CD4-positive, alpha-beta memory T cell (primary cell): ENCODE results near the gene PLD2. TPM values are rescaled to one million over a fixed set of nuclear protein-coding genes. Genes with fewer than 3 reads are reported as not detected.
"Not testable (repeated sequence)": the region's sequence is repeated elsewhere in the genome, so short reads cannot be mapped to it uniquely, and the experiment has no call there.

Experiments
- CTCF ChIA-PET: fragments of 350-600 bp; sonication (Branson Sonifier 250); formaldehyde crosslinking; loops from one replicate; lab custom pipeline; 2021; ENCODE audit warnings: inconsistent platforms; ENCODE audit not compliant: partially characterized antibody; lab: Charles Lee
- POLR2A ChIA-PET: fragments of 350-600 bp; sonication (Branson Sonifier 250); formaldehyde crosslinking; loops from one replicate; lab custom pipeline; 2021; ENCODE audit not compliant: partially characterized antibody; lab: Charles Lee
- DNase-seq, 5 donors: peaks; one replicate each; pipeline versions ENCODE4 v3.0.0 to v3.0.0-alpha.2; 2020 to 2022; ENCODE audit warnings: mixed read lengths in 1 of 5
- H3K27ac ChIP-seq: one replicate; pipeline ENCODE4 v1.7.0; 2013; ENCODE audit warnings: low read depth, low read length
- H3K27me3 ChIP-seq: 2 replicates; pipeline ENCODE4 v1.7.0; 2013; ENCODE audit warnings: mild to moderate bottlenecking, low read length, moderate library complexity; ENCODE audit not compliant: insufficient read depth
- H3K36me3 ChIP-seq: 2 replicates; pipeline ENCODE4 v1.7.0; 2013; ENCODE audit warnings: mild to moderate bottlenecking, low read length, moderate library complexity; ENCODE audit not compliant: insufficient read depth
- H3K4me1 ChIP-seq: 2 replicates; pipeline ENCODE4 v1.7.0; 2013; ENCODE audit warnings: mild to moderate bottlenecking, low read length, moderate library complexity; ENCODE audit not compliant: insufficient read depth
- H3K4me3 ChIP-seq, 2 donors: one replicate each; pipeline ENCODE4 v1.7.0; 2013; ENCODE audit warnings: low read length in 2 of 2, mild to moderate bottlenecking in 1 of 2
- H3K9me3 ChIP-seq, 2 donors: one replicate each; pipeline ENCODE4 v1.7.0; 2013; ENCODE audit warnings: low read length in 2 of 2, control low read depth in 1 of 2; ENCODE audit not compliant: control insufficient read depth in 1 of 2
- H3K27ac Mint-ChIP-seq, 7 donors: one replicate each; pipeline ENCODE4 v1.8.0; 2020 to 2021; ENCODE audit warnings: mixed read lengths in 7 of 7, mild to moderate bottlenecking in 6 of 7, inconsistent platforms in 3 of 7, moderate library complexity in 3 of 7
- H3K27me3 Mint-ChIP-seq, 2 donors: one replicate each; pipeline ENCODE4 v1.8.0; 2020 to 2021; ENCODE audit warnings: mixed read lengths in 2 of 2
- H3K36me3 Mint-ChIP-seq, 2 donors: one replicate each; pipeline ENCODE4 v1.8.0; 2020 to 2021; ENCODE audit warnings: mixed read lengths in 2 of 2, inconsistent platforms in 1 of 2, mild to moderate bottlenecking in 1 of 2
- H3K4me1 Mint-ChIP-seq, 4 donors: one replicate each; pipeline ENCODE4 v1.8.0; 2020 to 2021; ENCODE audit warnings: mixed read lengths in 4 of 4, mild to moderate bottlenecking in 1 of 4
- H3K4me3 Mint-ChIP-seq, 8 donors: one replicate each; pipeline ENCODE4 v1.8.0; 2020 to 2021; ENCODE audit warnings: mixed read lengths in 8 of 8, mild to moderate bottlenecking in 7 of 8, moderate library complexity in 6 of 8, inconsistent platforms in 3 of 8
- H3K9me3 Mint-ChIP-seq, 8 donors: one replicate each; pipeline ENCODE4 v1.8.0; 2020 to 2021; ENCODE audit warnings: mixed read lengths in 8 of 8, mild to moderate bottlenecking in 5 of 8, inconsistent platforms in 3 of 8, moderate library complexity in 1 of 8
- intact Hi-C: fragments of 100-400 bp; cut with micrococcal nuclease; formaldehyde crosslinking; loops from one replicate; pipeline ENCODE4 v1.15.1; 2023
- polyA plus RNA-seq, 2 donors: library from polyadenylated mRNA; unstranded; fragments of 300-500 nt; fragmentation: Illumina TruSeq; gene quantifications; one replicate each; pipeline ENCODE4 v1.2.3, GENCODE V29; 2021
- total RNA-seq, 2 experiments: library from RNA; stranded (reverse); gene quantifications; one replicate each; pipeline ENCODE4 v1.2.3, GENCODE V29; 2021

PLD2 gene
- total and polyA plus RNA-seq, 4 experiments from 2014 or later = 1.9 to 37.5 (median 17.9) TPM

GRCh38 chr17:4853208-4853671 is 46.3 kb downstream of the PLD2 start:
- H3K4me1 ChIP-seq = peaks cover 24% of the 10 kb centered on the region
- Mint-ChIP-seq H3K27ac (peak overlapping the region in 3 of 7 donors; percentile 6 to 83 (median 76)), H3K4me1 (peaks cover 35 to 72% (median 49%) of the 10 kb centered on the region in 4 donors), H3K9me3 (peaks cover 0 to 7% (median 3%) of the 10 kb centered on the region in 8 donors), H3K4me3 (no peak overlapping the region), H3K27me3 (no peaks in the 10 kb centered on the region), H3K36me3 (peaks cover 20 to 29% of the 10 kb centered on the region in 2 donors)
- intact Hi-C loops = no loop called here
- no peak overlapping the region for H3K4me3 ChIP-seq
- no peaks in the 10 kb centered on the region for H3K36me3 ChIP-seq
- H3K27ac ChIP-seq = no peak overlapping the region
- peak in 3 of 5 donors; percentile 17 to 23 (median 23) for DNase-seq
- ChIA-PET POLR2A (interaction anchor here (0.9 kb wide), 1 partner anchor 17 kb away, joined by 3 read pairs; no protein-coding TSS in a partner anchor), CTCF (no interaction called here)
- no peaks in the 10 kb centered on the region for H3K9me3 ChIP-seq
- no peaks in the 10 kb centered on the region for H3K27me3 ChIP-seq

DNA sequence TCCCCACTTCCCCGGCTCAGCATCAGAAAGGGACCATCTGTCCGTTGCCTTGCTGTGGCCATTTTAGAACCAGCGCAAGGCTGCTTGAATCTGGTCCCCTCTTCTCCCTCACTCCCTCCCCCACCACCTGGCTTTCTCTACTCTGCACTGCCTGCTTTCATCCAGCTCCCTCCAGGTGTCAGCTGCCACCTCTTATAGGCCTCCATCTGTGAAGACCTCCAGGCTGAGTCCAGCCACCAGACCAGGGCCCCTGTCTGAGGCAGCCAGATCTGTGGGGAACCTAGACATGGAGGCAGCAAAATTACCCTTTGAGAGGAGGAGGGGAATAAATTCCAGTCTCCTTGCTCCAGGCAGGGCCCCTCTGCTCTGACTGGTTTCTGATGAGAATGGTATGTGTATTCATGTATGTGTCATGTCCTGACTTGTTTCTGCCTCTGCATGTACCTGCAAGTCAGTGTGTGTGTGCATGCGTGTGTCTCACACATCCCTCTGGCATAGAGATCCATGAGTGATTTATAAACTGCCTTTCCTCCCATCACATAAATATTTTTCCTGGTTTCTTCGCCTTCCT is 47.2 kb downstream of the PLD2 start:
- Histone ChIP-seq H3K36me3 (peaks cover 2% of the 10 kb centered on the region), H3K4me3 (no peak overlapping the region), H3K27me3 (no peaks in the 10 kb centered on the region), H3K4me1 (peaks cover 24% of the 10 kb centered on the region), H3K27ac (no peak overlapping the region), H3K9me3 (no peaks in the 10 kb centered on the region)
- Mint-ChIP-seq H3K4me1 (peaks cover 38 to 77% (median 50%) of the 10 kb centered on the region in 4 donors), H3K27me3 (no peaks in the 10 kb centered on the region), H3K9me3 (peaks cover 0 to 7% (median 3%) of the 10 kb centered on the region in 8 donors), H3K36me3 (peaks cover 22 to 29% of the 10 kb centered on the region in 2 donors), H3K27ac (peak overlapping the region in 3 of 7 donors; percentile 41 to 76 (median 42)), H3K4me3 (peak overlapping the region in 1 of 8 donors; percentile 11)
- intact Hi-C loops = no loop called here
- no peak for DNase-seq
- POLR2A ChIA-PET = no interaction called here
- CTCF ChIA-PET = no interaction called here

DNA sequence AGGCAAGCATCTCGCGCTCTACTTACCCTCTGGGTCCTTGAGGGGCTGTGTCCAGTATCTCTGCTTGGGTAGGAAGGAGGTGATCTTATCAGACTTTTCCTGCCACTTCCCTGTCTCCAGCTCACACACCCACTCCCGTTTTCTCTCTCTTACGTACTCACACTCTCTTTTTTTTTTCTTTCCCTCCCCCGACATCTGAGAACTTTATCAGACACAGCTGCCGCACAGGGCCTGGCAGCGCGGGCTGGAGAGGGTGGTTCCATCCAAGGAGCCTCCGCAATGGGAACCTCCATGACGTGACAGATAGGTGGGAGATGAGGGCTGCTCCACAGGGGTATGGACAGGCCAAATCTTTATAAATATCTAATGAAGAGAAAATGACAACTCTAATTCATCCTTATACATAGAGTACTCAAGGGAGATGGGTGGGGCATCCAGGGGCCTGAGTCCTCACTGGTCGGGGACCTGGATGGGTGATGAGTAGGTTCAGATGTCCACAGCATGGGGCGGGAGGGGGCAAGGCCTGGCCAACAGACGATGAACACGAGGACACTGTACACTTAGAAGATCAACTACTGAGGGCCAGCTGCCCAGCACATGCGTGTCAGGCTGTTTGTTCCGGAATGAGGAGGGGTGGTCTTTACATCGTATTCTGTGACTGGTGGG is 49.5 kb downstream of the PLD2 start:
- no peaks in the 10 kb centered on the region for H3K27me3 Mint-ChIP-seq

DNA sequence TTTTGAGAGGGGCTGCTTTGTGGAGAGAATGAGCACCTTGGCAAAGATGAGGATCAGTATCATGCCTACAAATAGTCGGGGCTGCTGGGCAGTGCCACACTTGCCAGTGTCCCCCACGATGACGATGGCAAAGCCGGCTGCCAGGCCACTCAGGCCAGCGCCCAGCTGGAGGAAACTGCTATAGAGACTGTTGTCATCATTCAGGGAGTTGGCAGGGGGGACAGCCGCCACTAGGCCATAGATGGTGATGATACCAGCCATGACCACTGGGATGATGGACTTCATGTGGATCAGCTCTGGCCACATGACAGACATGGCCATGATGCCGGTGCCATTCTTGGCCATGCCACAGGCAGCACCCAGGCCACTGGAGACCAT is 50.0 kb downstream of the PLD2 start:
- Histone ChIP-seq H3K4me1 (peaks cover 17% of the 10 kb centered on the region), H3K9me3 (no peaks in the 10 kb centered on the region), H3K27me3 (no peaks in the 10 kb centered on the region), H3K27ac (no peak overlapping the region), H3K4me3 (no peak overlapping the region), H3K36me3 (peaks cover 17% of the 10 kb centered on the region)
- Mint-ChIP-seq H3K27ac (peak overlapping the region in 2 of 7 donors; percentile 42 to 55), H3K4me3 (peak overlapping the region in 1 of 8 donors; percentile 21), H3K27me3 (no peaks in the 10 kb centered on the region), H3K4me1 (peaks cover 25 to 57% (median 36%) of the 10 kb centered on the region in 4 donors), H3K36me3 (peaks cover 22 to 26% of the 10 kb centered on the region in 2 donors), H3K9me3 (peaks cover 0 to 6% (median 3%) of the 10 kb centered on the region in 8 donors)
- intact Hi-C loops = no loop called here
- POLR2A ChIA-PET = interaction anchor here (1.2 kb wide), 1 partner anchor 21 kb away, joined by 3 read pairs; no protein-coding TSS in a partner anchor
- DNase-seq = no peak
- CTCF ChIA-PET = interaction anchor here (1.0 kb wide), 1 partner anchor 125 kb away, joined by 3 read pairs; no protein-coding TSS in a partner anchor

More for the DNA sequence above, 49.5 kb downstream of the PLD2 start:
- no peak for DNase-seq
- Mint-ChIP-seq H3K27ac (peak overlapping the region in 2 of 7 donors; percentile 42 to 55), H3K4me1 (peaks cover 25 to 61% (median 37%) of the 10 kb centered on the region in 4 donors), H3K9me3 (peaks cover 0 to 7% (median 3%) of the 10 kb centered on the region in 8 donors), H3K36me3 (peaks cover 23 to 26% of the 10 kb centered on the region in 2 donors), H3K4me3 (no peak overlapping the region)
- no peak overlapping the region for H3K27ac ChIP-seq
- no peaks in the 10 kb centered on the region for H3K27me3 ChIP-seq
- ChIA-PET POLR2A (no interaction called here), CTCF (no interaction called here)
- H3K4me1 ChIP-seq = peaks cover 17% of the 10 kb centered on the region
- H3K36me3 ChIP-seq = peaks cover 17% of the 10 kb centered on the region
- intact Hi-C loops = no loop called here
- H3K9me3 ChIP-seq = no peaks in the 10 kb centered on the region
- H3K4me3 ChIP-seq = no peak overlapping the region

- H3K27me3 Mint-ChIP-seq, H3K27me3 ChIP-seq, H3K4me3 ChIP-seq, DNase-seq, H3K9me3 Mint-ChIP-seq, H3K27ac ChIP-seq, intact Hi-C loops, H3K9me3 ChIP-seq: not testable (repeated sequence)
- H3K4me3 Mint-ChIP-seq = peak overlapping the region in 1 of 8 donors; percentile 21
- peaks cover 17 to 26% of the 10 kb centered on the region in 2 donors for H3K36me3 Mint-ChIP-seq
- Histone ChIP-seq H3K4me1 (peaks cover 14% of the 10 kb centered on the region), H3K36me3 (peaks cover 17% of the 10 kb centered on the region)
- H3K27ac Mint-ChIP-seq = peak overlapping the region in 2 of 7 donors; percentile 18 to 69
- POLR2A ChIA-PET = interaction anchor here (0.7 to 1.2 kb wide), 3 partner anchors 21 to 146 kb away, joined by 3 to 4 read pairs (median 3); no protein-coding TSS in a partner anchor
- CTCF ChIA-PET = interaction anchor here (0.6 to 1.0 kb wide), 2 partner anchors 125 to 200 kb away, joined by 3 read pairs; no protein-coding TSS in a partner anchor
- peaks cover 22 to 53% (median 32%) of the 10 kb centered on the region in 4 donors for H3K4me1 Mint-ChIP-seq
Measured at GRCh38 chr17:4857347-4857746, 50.4 kb downstream of the PLD2 start.

DNA sequence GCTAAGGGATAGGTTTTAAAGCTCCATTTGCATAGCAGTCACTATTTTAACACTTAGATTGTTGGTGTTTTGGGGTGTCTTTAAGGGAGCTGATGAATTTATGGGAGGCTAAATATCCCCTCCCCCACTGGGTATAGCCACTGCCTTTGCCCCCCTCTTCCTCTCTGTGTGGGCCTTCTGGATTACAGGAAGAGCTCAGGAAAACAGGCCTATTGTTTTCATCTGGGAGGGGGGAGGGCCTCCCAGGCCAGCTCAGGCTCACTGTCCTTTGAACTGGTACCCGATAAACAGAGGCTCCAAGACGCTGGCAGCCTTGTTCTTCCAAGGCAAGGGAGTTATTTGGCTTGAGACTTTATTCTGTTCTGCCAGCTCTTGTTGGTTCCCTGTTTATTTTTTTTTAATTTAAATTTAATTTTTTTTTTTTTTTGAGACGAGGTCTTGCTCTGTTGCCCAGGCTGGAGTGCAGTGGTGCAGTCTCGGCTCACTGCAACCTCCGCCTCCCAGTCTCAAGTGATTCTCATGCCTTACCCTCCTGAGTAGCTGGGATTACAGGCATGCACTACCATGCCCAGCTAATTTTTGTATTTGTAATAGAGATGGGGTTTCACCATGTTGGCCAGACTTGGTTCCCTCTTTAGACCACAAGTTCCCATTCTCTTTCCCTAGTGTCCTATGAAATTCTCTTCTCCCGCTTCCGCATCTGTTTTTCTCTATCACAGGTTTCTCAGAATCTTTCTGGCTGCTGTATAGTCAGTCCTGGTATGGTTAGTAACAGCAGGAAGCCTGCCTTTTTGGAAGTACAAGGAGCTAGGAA is 51.3 kb downstream of the PLD2 start:
- intact Hi-C loops = no loop called here
- Histone ChIP-seq H3K36me3 (peaks cover 17% of the 10 kb centered on the region), H3K27ac (no peak overlapping the region), H3K27me3 (no peaks in the 10 kb centered on the region), H3K9me3 (no peaks in the 10 kb centered on the region), H3K4me1 (peaks cover 12% of the 10 kb centered on the region), H3K4me3 (no peak overlapping the region)
- Mint-ChIP-seq H3K4me1 (peaks cover 24 to 52% (median 31%) of the 10 kb centered on the region in 4 donors), H3K9me3 (peaks cover 0 to 1% (median 0%) of the 10 kb centered on the region in 8 donors), H3K27me3 (no peaks in the 10 kb centered on the region), H3K36me3 (peaks cover 16 to 24% of the 10 kb centered on the region in 2 donors), H3K27ac (peak overlapping the region in 2 of 7 donors; percentile 36 to 57), H3K4me3 (peak overlapping the region in 1 of 8 donors; percentile 11)
- POLR2A ChIA-PET = interaction anchor here (0.7 to 1.3 kb wide), 4 partner anchors 22 to 147 kb away, joined by 3 to 4 read pairs (median 3); partner anchors contain the start of gene C17orf107
- no peak for DNase-seq
- CTCF ChIA-PET = interaction anchor here (0.5 to 0.6 kb wide), 2 partner anchors 12 to 201 kb away, joined by 3 read pairs; no protein-coding TSS in a partner anchor
